HCT116 (cell line): Measurements from ENCODE around the gene KIAA1671. TPM values are rescaled to one million over a fixed set of nuclear protein-coding genes. Genes with fewer than 3 reads are reported as not detected.
"Not testable (repeated sequence)": the region's sequence is repeated elsewhere in the genome, so short reads cannot be mapped to it uniquely, and the experiment has no call there.

Experiments
- ATAC-seq: fragments of 200-7000 bp; cut with Tn5 transposase; 2 replicates; pipeline ENCODE4 v1.9.1; 2020; ENCODE audit warnings: mild to moderate bottlenecking, moderate library complexity
- BruUV-seq: library from RNA; stranded (reverse); fragments of 400-500 nt; replicated peaks from 2 replicates; lab custom pipeline; 2021; lab: Mats Ljungman, UMichigan
- CTCF ChIA-PET: fragments of 300-600 bp; sonication (Branson Sonifier 250); formaldehyde crosslinking; loops from one replicate; lab custom pipeline; 2021; ENCODE audit warnings: antibody characterized with exemption; lab: Charles Lee
- POLR2A ChIA-PET: fragments of 300-600, 350-600 bp; sonication (Branson Sonifier 250); formaldehyde crosslinking; loops from one replicate; lab custom pipeline; 2021; ENCODE audit warnings: antibody characterized with exemption; lab: Charles Lee
- RAD21 ChIA-PET, 2 experiments: fragments of 300-600 bp; sonication (Branson Sonifier 250); formaldehyde crosslinking; loops; one replicate each; lab custom pipeline; 2023; ENCODE audit warnings: low total read pairs in 2 of 2; ENCODE audit not compliant: uncharacterized antibody in 2 of 2, unreplicated experiment in 2 of 2, low non-redundant PET in 1 of 2; lab: Charles Lee
- DNase-seq: peaks from one replicate; pipeline ENCODE4 v3.0.0-alpha.2; 2010; ENCODE audit warnings: low read depth, low spot score
- H2AFZ ChIP-seq: fragments of 200-600 bp; shearing (Covaris generic), sonication (generic); 2 replicates; pipeline ENCODE4 v1.6.1; 2017; ENCODE audit warnings: low read depth, mixed run types, mixed read lengths, antibody characterized with exemption, low read length; ENCODE audit not compliant: poor library complexity, severe bottlenecking
- H3K27ac ChIP-seq: 2 replicates; pipeline ENCODE4 v1.5.1; 2012; ENCODE audit warnings: low read depth, low read length
- H3K27me3 ChIP-seq: fragments of 200-600 bp; sonication (generic); 2 replicates; pipeline ENCODE4 v1.6.1; 2016; ENCODE audit warnings: mixed run types, low read length, mixed read lengths; ENCODE audit not compliant: insufficient read depth
- H3K36me3 ChIP-seq, 2 experiments: fragments of 200-500 bp in 1 of 2; fragments of 200-600 bp in 1 of 2; sonication (Bioruptor generic) in 1 of 2; sonication (generic) in 1 of 2; 2 replicates each; pipeline versions ENCODE4 v1.5.1 to v1.6.1; 2014 to 2016; ENCODE audit warnings: low read length in 2 of 2, inconsistent platforms in 1 of 2, mixed read lengths in 1 of 2, mixed run types in 1 of 2; ENCODE audit not compliant: insufficient read depth in 2 of 2, control insufficient read depth in 1 of 2
- H3K4me1 ChIP-seq, 2 experiments: fragments of 200-600 bp in 1 of 2; sonication (generic) in 1 of 2; 2 replicates each; pipeline versions ENCODE4 v1.5.1 to v1.6.1; 2012 to 2017; ENCODE audit warnings: low read length in 2 of 2, inconsistent platforms in 1 of 2, mild to moderate bottlenecking in 1 of 2, mixed read lengths in 1 of 2, mixed run types in 1 of 2, moderate library complexity in 1 of 2; ENCODE audit not compliant: insufficient read depth in 2 of 2, control insufficient read depth in 1 of 2
- H3K4me2 ChIP-seq: fragments of 200-600 bp; sonication (generic); 2 replicates; pipeline ENCODE4 v1.6.1; 2017; ENCODE audit warnings: mixed run types, low read length, mixed read lengths
- H3K4me3 ChIP-seq, 2 experiments: fragments of 200-600 bp in 1 of 2; sonication (generic) in 1 of 2; replicated peaks in 1 of 2; 2 replicates each; pipeline ENCODE4 v1.5.1; 2011 to 2016; ENCODE audit warnings: low read length in 2 of 2, control low read depth in 1 of 2, low read depth in 1 of 2, mild to moderate bottlenecking in 1 of 2, mixed read lengths in 1 of 2, mixed run types in 1 of 2
- H3K79me2 ChIP-seq: fragments of 200-600 bp; sonication (generic); 2 replicates; pipeline ENCODE4 v1.6.1; 2017; ENCODE audit warnings: mild to moderate bottlenecking, mixed run types, low read length, moderate library complexity, mixed read lengths; ENCODE audit not compliant: insufficient read depth
- H3K9ac ChIP-seq: fragments of 200-600 bp; sonication (generic); 2 replicates; pipeline ENCODE4 v1.6.1; 2016; ENCODE audit warnings: low read length, mixed read lengths
- H3K9me2 ChIP-seq: fragments of 200-600 bp; sonication (generic), shearing (Covaris generic); 2 replicates; pipeline ENCODE4 v1.6.1; 2017; ENCODE audit warnings: mixed run types, mild to moderate bottlenecking, moderate library complexity; ENCODE audit not compliant: insufficient read depth
- H3K9me3 ChIP-seq, 2 experiments: fragments of 200-500 bp in 1 of 2; fragments of 200-600 bp in 1 of 2; sonication (Bioruptor generic) in 1 of 2; sonication (generic) in 1 of 2; 2 replicates each; pipeline ENCODE4 v1.6.1; 2014 to 2017; ENCODE audit warnings: low read length in 2 of 2, mixed read lengths in 2 of 2, inconsistent platforms in 1 of 2, low read depth in 1 of 2, mild to moderate bottlenecking in 1 of 2, mixed run types in 1 of 2, moderate library complexity in 1 of 2; ENCODE audit not compliant: control insufficient read depth in 1 of 2, insufficient read depth in 1 of 2
- H4K20me1 ChIP-seq: fragments of 200-600 bp; sonication (generic), shearing (Covaris generic); 2 replicates; pipeline ENCODE4 v1.6.1; 2017; ENCODE audit warnings: mixed run types, mild to moderate bottlenecking, moderate library complexity; ENCODE audit not compliant: insufficient read depth
- CTCF ChIP-seq, 3 experiments: fragments of 200-600 bp in 1 of 3; sonication (generic) in 1 of 3; IDR thresholded peaks in 2 of 3; conservative IDR thresholded peaks in 1 of 3; 2 replicates each; pipeline ENCODE4 v1.5.1; 2012 to 2017; ENCODE audit warnings: low read depth in 2 of 3, low read length in 2 of 3, antibody characterized with exemption in 1 of 3, borderline replicate concordance in 1 of 3, control low read depth in 1 of 3, mild to moderate bottlenecking in 1 of 3, mixed read lengths in 1 of 3, mixed run types in 1 of 3, moderate library complexity in 1 of 3; ENCODE audit not compliant: insufficient read depth in 1 of 3
- EGR1 ChIP-seq: IDR thresholded peaks from 2 replicates; pipeline ENCODE4 v1.6.1; 2012; ENCODE audit warnings: low read depth
- EZH2phosphoT487 ChIP-seq: fragments of 200-600 bp; IDR thresholded peaks from 2 replicates; pipeline ENCODE4 v1.6.1; 2018; ENCODE audit warnings: antibody characterized with exemption, borderline replicate concordance
- POLR2A ChIP-seq: IDR thresholded peaks from 2 replicates; pipeline ENCODE4 v1.7.0; 2011; ENCODE audit warnings: borderline replicate concordance; ENCODE audit not compliant: insufficient read depth, insufficient read length; ENCODE audit errors: extremely low read depth
- RAD21 ChIP-seq: IDR thresholded peaks from 2 replicates; pipeline ENCODE4 v1.6.1; 2012; ENCODE audit warnings: low read depth, mild to moderate bottlenecking
- SP1 ChIP-seq: IDR thresholded peaks from 2 replicates; pipeline ENCODE4 v1.6.1; 2012; ENCODE audit warnings: low read depth
- TCF7L2 ChIP-seq: IDR thresholded peaks from 2 replicates; pipeline ENCODE4 v1.7.0; 2011; ENCODE audit warnings: borderline replicate concordance, inconsistent platforms; ENCODE audit not compliant: insufficient read depth, insufficient read length; ENCODE audit errors: extremely low read depth
- intact Hi-C: fragments of 100-400 bp; cut with micrococcal nuclease; formaldehyde crosslinking; loops from 2 replicates; pipeline ENCODE4 v1.10.0; 2022
- total RNA-seq: library from RNA; stranded (reverse); gene quantifications from one replicate; pipeline ENCODE4 v1.2.1, GENCODE V29; 2021; ENCODE audit not compliant: unreplicated experiment

The KIAA1671 gene
- total RNA-seq, 1 experiment from 2014 or later: 36.8 TPM

GRCh38 chr22:25233706-25234105 lies 281.2 kb downstream of the KIAA1671 start:
- H3K27me3 ChIP-seq, H3K9ac ChIP-seq, H3K27ac ChIP-seq, BruUV-seq, H3K4me1 ChIP-seq, DNase-seq, H2AFZ ChIP-seq, H4K20me1 ChIP-seq, H3K9me3 ChIP-seq, RAD21 ChIA-PET, intact Hi-C loops, H3K4me3 ChIP-seq, H3K4me2 ChIP-seq, H3K9me2 ChIP-seq, H3K79me2 ChIP-seq, POLR2A ChIA-PET, ATAC-seq, H3K36me3 ChIP-seq: not testable (repeated sequence)
- CTCF ChIA-PET: interaction anchor here (1.2 kb wide), 1 partner anchor 96 kb away, joined by 3 read pairs; no protein-coding TSS in a partner anchor

GRCh38 chr22:25235547-25236290 lies 283.2 kb downstream of the KIAA1671 start:
- ChIA-PET RAD21 (interaction anchor here in 1 of 2 experiments (0.6 kb wide), 1 partner anchor 226 kb away, joined by 7 read pairs; no protein-coding TSS in a partner anchor), POLR2A (no interaction called here), CTCF (interaction anchor here (0.8 to 2.4 kb wide), 4 partner anchors 33 to 537 kb away, joined by 3 to 22 read pairs (median 4); no protein-coding TSS in a partner anchor)
- Histone ChIP-seq H3K27me3 (0 out of 2 replicates have a peak, but pooled peaks cover 3% of the 10 kb centered on the region), H3K9ac (no peak overlapping the region), H3K9me3 (no peaks in the 10 kb centered on the region), H3K36me3 (no peaks in the 10 kb centered on the region), H3K4me3 (0 out of 4 replicates have a peak overlapping the region, but pooled peaks of 1 of the 2 experiments have one; percentile 14), H3K4me2 (peak overlapping the region; percentile 55), H3K79me2 (no peaks in the 10 kb centered on the region), H2AFZ (peak overlapping the region; percentile 85), H4K20me1 (no peaks in the 10 kb centered on the region), H3K27ac (no peak overlapping the region), H3K9me2 (no peaks in the 10 kb centered on the region), H3K4me1 (peaks cover 0 to 4% of the 10 kb centered on the region in 2 experiments; a peak in 1 of 4 replicates)
- ATAC-seq: peak; percentile 100
- DNase-seq: peak; percentile 84
- intact Hi-C loops: loop anchor here (1.0 to 5.0 kb wide), 4 partner anchors 98 to 542 kb away; no protein-coding TSS in a partner anchor
- no TSS peak for BruUV-seq
- no peak for TF ChIP-seq POLR2A
- peak; percentile 83 for TF ChIP-seq SP1
- TF ChIP-seq CTCF (IDR thresholded peaks at IDR 0.05 in 2 of 3, conservative IDR thresholded peaks at IDR 0.05 in 1 of 3; ENCODE audit: borderline replicate concordance in 1 of 3, insufficient read depth in 1 of 3, low read depth in 2 of 3, low read length in 2 of 3): peak; percentile 80 to 83 (median 81)
- TF ChIP-seq RAD21: peak; percentile 91
- 0 out of 2 replicates have a peak, but pooled peaks have one; percentile 22 for TF ChIP-seq EGR1
- no peak for TF ChIP-seq EZH2phosphoT487
- TF ChIP-seq TCF7L2: no peak
